A549 (cell line): ENCODE results near the gene GPRC6A.

Experiments used
- JUN ChIP-seq, 2 experiments: fragments of >200 bp; sonication (Bioruptor Twin); formaldehyde crosslinking; IDR thresholded peaks; 2 replicates in 1 of 2; 3 replicates in 1 of 2; pipeline ENCODE4 v1.6.1; 2016 to 2017
- TF ChIP-seq, protein P1 (sequence below): fragments of >200 bp; sonication (Bioruptor Twin); formaldehyde crosslinking; IDR thresholded peaks from 3 replicates; pipeline ENCODE4 v1.5.1; 2016
- TF ChIP-seq, protein P2 (sequence below): fragments of >200 bp; sonication (Bioruptor Twin); formaldehyde crosslinking; IDR thresholded peaks from 3 replicates; pipeline ENCODE4 v1.6.1; 2016

DNA sequence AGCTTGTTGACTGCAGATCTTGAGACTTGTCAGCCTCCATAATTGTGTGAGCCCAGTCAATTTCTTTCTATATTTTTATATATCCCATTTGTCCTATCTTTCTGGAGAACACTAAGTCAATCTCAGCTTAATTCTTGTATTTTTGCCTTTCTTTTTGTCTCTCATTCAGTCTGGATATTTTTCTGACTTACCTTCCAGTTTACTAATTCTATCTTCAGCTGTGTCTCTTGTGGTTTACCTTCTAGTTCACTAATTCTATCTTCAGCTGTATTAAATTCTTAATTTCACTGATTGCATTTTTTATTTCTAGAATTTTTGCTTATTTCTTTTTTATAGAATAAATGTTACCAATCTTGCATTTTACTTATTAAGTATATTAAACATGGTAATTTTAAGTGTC lies 30.4 kb upstream of the GPRC6A start:
- TF ChIP-seq, protein P1, sequence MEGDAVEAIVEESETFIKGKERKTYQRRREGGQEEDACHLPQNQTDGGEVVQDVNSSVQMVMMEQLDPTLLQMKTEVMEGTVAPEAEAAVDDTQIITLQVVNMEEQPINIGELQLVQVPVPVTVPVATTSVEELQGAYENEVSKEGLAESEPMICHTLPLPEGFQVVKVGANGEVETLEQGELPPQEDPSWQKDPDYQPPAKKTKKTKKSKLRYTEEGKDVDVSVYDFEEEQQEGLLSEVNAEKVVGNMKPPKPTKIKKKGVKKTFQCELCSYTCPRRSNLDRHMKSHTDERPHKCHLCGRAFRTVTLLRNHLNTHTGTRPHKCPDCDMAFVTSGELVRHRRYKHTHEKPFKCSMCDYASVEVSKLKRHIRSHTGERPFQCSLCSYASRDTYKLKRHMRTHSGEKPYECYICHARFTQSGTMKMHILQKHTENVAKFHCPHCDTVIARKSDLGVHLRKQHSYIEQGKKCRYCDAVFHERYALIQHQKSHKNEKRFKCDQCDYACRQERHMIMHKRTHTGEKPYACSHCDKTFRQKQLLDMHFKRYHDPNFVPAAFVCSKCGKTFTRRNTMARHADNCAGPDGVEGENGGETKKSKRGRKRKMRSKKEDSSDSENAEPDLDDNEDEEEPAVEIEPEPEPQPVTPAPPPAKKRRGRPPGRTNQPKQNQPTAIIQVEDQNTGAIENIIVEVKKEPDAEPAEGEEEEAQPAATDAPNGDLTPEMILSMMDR = no peak
- TF ChIP-seq, protein P2, sequence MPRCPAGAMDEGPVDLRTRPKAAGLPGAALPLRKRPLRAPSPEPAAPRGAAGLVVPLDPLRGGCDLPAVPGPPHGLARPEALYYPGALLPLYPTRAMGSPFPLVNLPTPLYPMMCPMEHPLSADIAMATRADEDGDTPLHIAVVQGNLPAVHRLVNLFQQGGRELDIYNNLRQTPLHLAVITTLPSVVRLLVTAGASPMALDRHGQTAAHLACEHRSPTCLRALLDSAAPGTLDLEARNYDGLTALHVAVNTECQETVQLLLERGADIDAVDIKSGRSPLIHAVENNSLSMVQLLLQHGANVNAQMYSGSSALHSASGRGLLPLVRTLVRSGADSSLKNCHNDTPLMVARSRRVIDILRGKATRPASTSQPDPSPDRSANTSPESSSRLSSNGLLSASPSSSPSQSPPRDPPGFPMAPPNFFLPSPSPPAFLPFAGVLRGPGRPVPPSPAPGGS = no peak
- TF ChIP-seq JUN (IDR thresholded peaks at IDR 0.05) = no peak
